A673 (cell line): ENCODE measurements around the gene UBE2D2. TPM values are rescaled to one million over a fixed set of nuclear protein-coding genes. Genes with fewer than 3 reads are reported as not detected.

Source experiments
- BruUV-seq: library from RNA; stranded (reverse); fragments of 400-500 nt; replicated peaks from 2 replicates; lab custom pipeline; 2021; lab: Mats Ljungman, UMichigan
- CTCF ChIA-PET: fragments of 300-600 bp; sonication (Branson Sonifier 250); formaldehyde crosslinking; loops from one replicate; lab custom pipeline; 2022; ENCODE audit warnings: antibody characterized with exemption; lab: Charles Lee
- POLR2A ChIA-PET: fragments of 300-600 bp; sonication (Branson Sonifier 250); formaldehyde crosslinking; loops from one replicate; lab custom pipeline; 2022; ENCODE audit warnings: antibody characterized with exemption; ENCODE audit not compliant: low non-redundant PET; lab: Charles Lee
- DNase-seq: peaks from one replicate; pipeline ENCODE4 v3.0.0-alpha.2; 2015; ENCODE audit warnings: low spot score
- H3K27ac ChIP-seq: fragments of 200-600 bp; sonication (generic); 2 replicates; pipeline ENCODE4 v1.5.1; 2016; ENCODE audit warnings: mixed run types, low read depth, mild to moderate bottlenecking, mixed read lengths, antibody characterized with exemption, low read length; ENCODE audit not compliant: poor library complexity, severe bottlenecking
- H3K27me3 ChIP-seq: fragments of 200-600 bp; sonication (generic); replicated peaks from 2 replicates; pipeline ENCODE4 v1.6.1; 2017; ENCODE audit warnings: mixed run types, low read depth, mild to moderate bottlenecking, mixed read lengths, antibody characterized with exemption, low read length; ENCODE audit not compliant: insufficient read depth, poor library complexity
- H3K36me3 ChIP-seq: fragments of 200-600 bp; sonication (generic); 2 replicates; pipeline ENCODE4 v1.6.1; 2016; ENCODE audit warnings: mixed run types, mild to moderate bottlenecking, mixed read lengths, antibody characterized with exemption, low read length; ENCODE audit not compliant: insufficient read depth, poor library complexity, severe bottlenecking
- H3K4me1 ChIP-seq: fragments of 200-600 bp; sonication (generic); 2 replicates; pipeline ENCODE4 v1.6.1; 2017; ENCODE audit warnings: mixed run types, mild to moderate bottlenecking, mixed read lengths, antibody characterized with exemption, low read length; ENCODE audit not compliant: insufficient read depth, poor library complexity, severe bottlenecking
- H3K4me3 ChIP-seq: fragments of 200-600 bp; sonication (generic); 2 replicates; pipeline ENCODE4 v1.5.1; 2016; ENCODE audit warnings: low read depth, mixed run types, mild to moderate bottlenecking, mixed read lengths, low read length; ENCODE audit not compliant: poor library complexity, severe bottlenecking
- H3K9me3 ChIP-seq: fragments of 200-600 bp; sonication (generic); 2 replicates; pipeline ENCODE4 v1.6.1; 2016; ENCODE audit warnings: mixed run types, low read depth, mild to moderate bottlenecking, mixed read lengths, antibody characterized with exemption, low read length; ENCODE audit not compliant: poor library complexity, severe bottlenecking
- CTCF ChIP-seq: fragments of 300-800, 200-600 bp; sonication (generic); conservative IDR thresholded peaks from 2 replicates; pipeline ENCODE4 v1.5.1; 2017; ENCODE audit warnings: low read depth, mild to moderate bottlenecking, antibody characterized with exemption, low read length, moderate library complexity, mixed read lengths
- EZH2 ChIP-seq: fragments of 200-600 bp; sonication (generic); IDR thresholded peaks from 2 replicates; pipeline ENCODE4 v1.6.1; 2017; ENCODE audit warnings: borderline replicate concordance, low read depth, mild to moderate bottlenecking, mixed read lengths, antibody characterized with exemption, low read length; ENCODE audit not compliant: poor library complexity, severe bottlenecking
- intact Hi-C: fragments of 100-400 bp; cut with micrococcal nuclease; formaldehyde crosslinking; loops from one replicate; pipeline ENCODE4 v1.10.0; 2022; ENCODE audit not compliant: unreplicated experiment
- total RNA-seq: library from RNA; stranded (reverse); gene quantifications from 2 replicates; pipeline ENCODE4 v1.2.3, GENCODE V29; 2021

UBE2D2 gene
- total RNA-seq, 1 experiment from 2014 or later: 186 TPM

- DNase-seq: peak; percentile 80
- Histone ChIP-seq H3K4me1 (peaks cover 78% of the 10 kb centered on the region), H3K27ac (peak overlapping the region; percentile 71), H3K36me3 (no peaks in the 10 kb centered on the region), H3K9me3 (no peaks in the 10 kb centered on the region), H3K4me3 (peak overlapping the region; percentile 34), H3K27me3 (no peaks in the 10 kb centered on the region)
- POLR2A ChIA-PET: no interaction called here
- BruUV-seq: no TSS peak
- intact Hi-C loops: no loop called here
- TF ChIP-seq EZH2 (no peak), CTCF (no peak)
- CTCF ChIA-PET: interaction anchor here (0.7 kb wide), 2 partner anchors 37 to 106 kb away, joined by 3 to 4 read pairs; no protein-coding TSS in a partner anchor
These were observed 98.6 kb downstream of the UBE2D2 start for GRCh38 chr5:139659695-139660101.

GRCh38 chr5:139660105-139660922 lies 99.2 kb downstream of the UBE2D2 start:
- no peak for DNase-seq
- no TSS peak for BruUV-seq
- CTCF ChIA-PET: interaction anchor here (0.7 kb wide), 2 partner anchors 36 to 106 kb away, joined by 3 to 4 read pairs; no protein-coding TSS in a partner anchor
- peaks cover 78% of the 10 kb centered on the region for H3K4me1 ChIP-seq
- H3K27me3 ChIP-seq: no peaks in the 10 kb centered on the region
- POLR2A ChIA-PET: interaction anchor here (0.5 kb wide), 1 partner anchor 23 kb away, joined by 4 read pairs; no protein-coding TSS in a partner anchor
- no peaks in the 10 kb centered on the region for H3K9me3 ChIP-seq
- peak overlapping the region; percentile 71 for H3K27ac ChIP-seq
- H3K36me3 ChIP-seq: no peaks in the 10 kb centered on the region
- TF ChIP-seq CTCF (no peak), EZH2 (no peak)
- intact Hi-C loops: no loop called here
- H3K4me3 ChIP-seq: peak overlapping the region; percentile 34

- DNase-seq: peak; percentile 78
- Histone ChIP-seq H3K36me3 (no peaks in the 10 kb centered on the region), H3K4me3 (no peak overlapping the region), H3K4me1 (peaks cover 78% of the 10 kb centered on the region), H3K27ac (peak overlapping the region; percentile 68), H3K27me3 (no peaks in the 10 kb centered on the region), H3K9me3 (no peaks in the 10 kb centered on the region)
- no TSS peak for BruUV-seq
- intact Hi-C loops: no loop called here
- POLR2A ChIA-PET: interaction anchor here (0.5 kb wide), 1 partner anchor 92 kb away, joined by 3 read pairs; no protein-coding TSS in a partner anchor
- TF ChIP-seq EZH2: no peak
- TF ChIP-seq CTCF: no peak
- CTCF ChIA-PET: interaction anchor here (0.9 kb wide), 1 partner anchor 13 kb away, joined by 3 read pairs; the partner anchor contains the start of gene CXXC5
These were observed 100.0 kb downstream of the UBE2D2 start for GRCh38 chr5:139660923-139661814.
